ENCODE results near the gene SOBP.

- no peak for TF ChIP-seq CTCF (IDR thresholded peaks at IDR 0.05)
- TF ChIP-seq EZH2 (IDR thresholded peaks at IDR 0.05; ENCODE audit: borderline replicate concordance, insufficient read depth, low read depth, low read length, poor library complexity, severe bottlenecking): no peak
These were observed 57.0 kb downstream of the SOBP start for GRCh38 chr6:107546691-107547450.
